Neural progenitor cell (in vitro differentiated cells): Measurements from ENCODE around the gene MIDN. TPM values are rescaled to one million over a fixed set of nuclear protein-coding genes. Genes with fewer than 3 reads are reported as not detected.

Experiments used
- DNase-seq: peaks from one replicate; pipeline ENCODE4 v3.0.0-alpha.2; 2016; ENCODE audit warnings: low spot score
- H2AFZ ChIP-seq: fragments of 200-600 bp; sonication (generic); replicated peaks from 2 replicates; pipeline ENCODE4 v1.6.1; 2016; ENCODE audit warnings: antibody characterized with exemption
- H3F3A ChIP-seq: fragments of 200-600 bp; sonication (generic); 2 replicates; pipeline ENCODE4 v1.6.1; 2016; ENCODE audit warnings: antibody characterized with exemption, low read depth
- H3K27ac ChIP-seq: fragments of 200-600 bp; sonication (generic); 2 replicates; pipeline ENCODE4 v1.5.1; 2016; ENCODE audit warnings: mild to moderate bottlenecking
- H3K27me3 ChIP-seq: fragments of 200-600 bp; sonication (generic); 2 replicates; pipeline ENCODE4 v1.6.1; 2016; ENCODE audit warnings: mild to moderate bottlenecking, moderate library complexity
- H3K36me3 ChIP-seq: fragments of 200-600 bp; sonication (generic); 2 replicates; pipeline ENCODE4 v1.5.1; 2016
- H3K4me1 ChIP-seq: fragments of 200-600 bp; sonication (generic); 2 replicates; pipeline ENCODE4 v1.6.1; 2016; ENCODE audit warnings: mixed run types
- H3K4me2 ChIP-seq: fragments of 200-600 bp; sonication (generic); 2 replicates; pipeline ENCODE4 v1.6.1; 2016
- H3K4me3 ChIP-seq: fragments of 200-600 bp; sonication (generic); 2 replicates; pipeline ENCODE4 v1.5.1; 2016
- H3K79me2 ChIP-seq: fragments of 200-600 bp; sonication (generic); 2 replicates; pipeline ENCODE4 v1.6.1; 2016; ENCODE audit warnings: low read depth
- H3K9ac ChIP-seq: fragments of 200-600 bp; sonication (generic); 2 replicates; pipeline ENCODE4 v1.6.1; 2016
- H3K9me3 ChIP-seq: fragments of 200-600 bp; sonication (generic); 2 replicates; pipeline ENCODE4 v1.5.1; 2016; ENCODE audit warnings: low read depth
- H4K20me1 ChIP-seq: fragments of 200-600 bp; sonication (generic); 2 replicates; pipeline ENCODE4 v1.6.1; 2016; ENCODE audit warnings: low read depth
- H3K27ac Mint-ChIP-seq: 3 replicates; pipeline ENCODE4 v1.8.0; 2021; ENCODE audit warnings: mixed read lengths
- H3K27me3 Mint-ChIP-seq: 2 replicates; pipeline ENCODE4 v1.8.0; 2022; ENCODE audit warnings: low read depth, mild to moderate bottlenecking, inconsistent platforms, moderate library complexity, mixed read lengths; ENCODE audit not compliant: insufficient read depth
- H3K36me3 Mint-ChIP-seq: 3 replicates; pipeline ENCODE4 v1.8.0; 2021; ENCODE audit warnings: mixed read lengths
- H3K4me1 Mint-ChIP-seq: 3 replicates; pipeline ENCODE4 v1.8.0; 2021; ENCODE audit warnings: mixed read lengths
- H3K4me3 Mint-ChIP-seq: 3 replicates; pipeline ENCODE4 v1.8.0; 2021; ENCODE audit warnings: mild to moderate bottlenecking, moderate library complexity, mixed read lengths
- H3K9me3 Mint-ChIP-seq: 3 replicates; pipeline ENCODE4 v1.8.0; 2020; ENCODE audit warnings: mixed read lengths
- CTCF ChIP-seq: fragments of 200-600 bp; sonication (generic); IDR thresholded peaks from 2 replicates; pipeline ENCODE4 v1.5.1; 2017; ENCODE audit warnings: antibody characterized with exemption, mild to moderate bottlenecking
- EZH2 ChIP-seq: fragments of 200-600 bp; sonication (generic); IDR thresholded peaks from 2 replicates; pipeline ENCODE4 v1.6.1; 2017; ENCODE audit warnings: antibody characterized with exemption, mild to moderate bottlenecking, moderate library complexity
- EZH2phosphoT487 ChIP-seq: fragments of 200-600 bp; sonication (generic); IDR thresholded peaks from 2 replicates; pipeline ENCODE4 v1.6.1; 2017; ENCODE audit warnings: antibody characterized with exemption
- total RNA-seq: library from RNA; depleted of rRNA; stranded (reverse); fragments of >200 nt; gene quantifications from 2 replicates; pipeline ENCODE4 v1.2.3, GENCODE V29; 2015; ENCODE audit warnings: low replicate concordance

MIDN gene
- total RNA-seq, 1 donor from 2014 or later, result 16.1 TPM

GRCh38 chr19:1281569-1282287 lies 33.3 kb downstream of the MIDN start:
- no peaks in the 10 kb centered on the region for H3K9me3 Mint-ChIP-seq
- H3K79me2 ChIP-seq, result peaks cover 10% of the 10 kb centered on the region
- H4K20me1 ChIP-seq, result peaks cover 15% of the 10 kb centered on the region
- no peaks in the 10 kb centered on the region for H3K9me3 ChIP-seq
- H2AFZ ChIP-seq, result no peak overlapping the region
- peaks cover 25% of the 10 kb centered on the region for H3K27me3 ChIP-seq
- DNase-seq, result no peak
- H3K27me3 Mint-ChIP-seq, result peaks cover 7% of the 10 kb centered on the region
- no peaks in the 10 kb centered on the region for H3K36me3 ChIP-seq
- no peak overlapping the region for H3K4me3 ChIP-seq
- no peak overlapping the region for H3K4me2 ChIP-seq
- H3K4me1 Mint-ChIP-seq, result peaks cover 25% of the 10 kb centered on the region
- H3F3A ChIP-seq, result peaks cover 46% of the 10 kb centered on the region
- peaks cover 4% of the 10 kb centered on the region for H3K4me1 ChIP-seq
- no peak overlapping the region for H3K27ac ChIP-seq
- no peak for TF ChIP-seq CTCF
- TF ChIP-seq EZH2phosphoT487, result no peak
- no peak for TF ChIP-seq EZH2
- H3K27ac Mint-ChIP-seq, result peak overlapping the region; percentile 58
- no peak overlapping the region for H3K9ac ChIP-seq
- H3K36me3 Mint-ChIP-seq, result peaks cover 3% of the 10 kb centered on the region
- no peak overlapping the region for H3K4me3 Mint-ChIP-seq

- Histone ChIP-seq H3K4me3 (no peak overlapping the region), H3K4me1 (peaks cover 13% of the 10 kb centered on the region), H3K27ac (no peak overlapping the region), H3K36me3 (no peaks in the 10 kb centered on the region), H3F3A (peaks cover 50% of the 10 kb centered on the region), H4K20me1 (peaks cover 22% of the 10 kb centered on the region), H3K4me2 (no peak overlapping the region), H3K27me3 (peaks cover 25% of the 10 kb centered on the region), H3K9me3 (no peaks in the 10 kb centered on the region), H3K79me2 (peaks cover 14% of the 10 kb centered on the region), H2AFZ (no peak overlapping the region), H3K9ac (no peak overlapping the region)
- peaks cover 7% of the 10 kb centered on the region for H3K27me3 Mint-ChIP-seq
- H3K36me3 Mint-ChIP-seq, result peaks cover 2% of the 10 kb centered on the region
- no peak overlapping the region for H3K4me3 Mint-ChIP-seq
- no peaks in the 10 kb centered on the region for H3K9me3 Mint-ChIP-seq
- no peak for TF ChIP-seq EZH2
- TF ChIP-seq EZH2phosphoT487, result no peak
- TF ChIP-seq CTCF, result no peak
- DNase-seq, result no peak
- H3K4me1 Mint-ChIP-seq, result peaks cover 22% of the 10 kb centered on the region
- no peak overlapping the region for H3K27ac Mint-ChIP-seq
Observed at GRCh38 chr19:1282588-1283206, 34.3 kb downstream of the MIDN start.

- Mint-ChIP-seq H3K36me3 (peaks cover 2% of the 10 kb centered on the region), H3K4me3 (no peak overlapping the region), H3K4me1 (peaks cover 22% of the 10 kb centered on the region), H3K27ac (no peak overlapping the region), H3K27me3 (peaks cover 9% of the 10 kb centered on the region), H3K9me3 (no peaks in the 10 kb centered on the region)
- peaks cover 52% of the 10 kb centered on the region for H3F3A ChIP-seq
- H3K4me1 ChIP-seq, result peaks cover 17% of the 10 kb centered on the region
- H3K9ac ChIP-seq, result no peak overlapping the region
- peaks cover 21% of the 10 kb centered on the region for H3K79me2 ChIP-seq
- H2AFZ ChIP-seq, result no peak overlapping the region
- H3K27ac ChIP-seq, result no peak overlapping the region
- peak; percentile 31 for DNase-seq
- H4K20me1 ChIP-seq, result peaks cover 28% of the 10 kb centered on the region
- no peak overlapping the region for H3K4me3 ChIP-seq
- peaks cover 25% of the 10 kb centered on the region for H3K27me3 ChIP-seq
- H3K9me3 ChIP-seq, result no peaks in the 10 kb centered on the region
- no peak for TF ChIP-seq EZH2
- no peak for TF ChIP-seq CTCF
- no peak for TF ChIP-seq EZH2phosphoT487
- H3K4me2 ChIP-seq, result no peak overlapping the region
- no peaks in the 10 kb centered on the region for H3K36me3 ChIP-seq
Observed at GRCh38 chr19:1283207-1283916, 35.0 kb downstream of the MIDN start.
